H7 (cell line): ENCODE measurements around the gene PRR15L. TPM values are rescaled to one million over a fixed set of nuclear protein-coding genes. Genes with fewer than 3 reads are reported as not detected.
"Not testable (repeated sequence)": the region's sequence is repeated elsewhere in the genome, so short reads cannot be mapped to it uniquely, and the experiment has no call there.

ENCODE experiments used
- DNase-seq: peaks from one replicate; pipeline ENCODE4 v3.0.0; 2012
- H3K27me3 ChIP-seq: 2 replicates; pipeline ENCODE4 v1.6.0; 2011; ENCODE audit warnings: mild to moderate bottlenecking, low read length; ENCODE audit not compliant: control insufficient read depth, insufficient read depth
- H3K36me3 ChIP-seq: replicated peaks from 2 replicates; pipeline ENCODE4 v1.5.1; 2011; ENCODE audit warnings: low read length; ENCODE audit not compliant: control insufficient read depth, insufficient read depth
- H3K4me3 ChIP-seq: 2 replicates; pipeline ENCODE4 v1.5.1; 2011; ENCODE audit warnings: low read depth, mild to moderate bottlenecking, control low read depth, low read length, moderate library complexity; ENCODE audit not compliant: insufficient read depth
- total RNA-seq: library from RNA; depleted of rRNA; stranded (reverse); fragments of >200 nt; shearing (Covaris generic); gene quantifications from 2 replicates; pipeline ENCODE4 v1.2.3, GENCODE V29; 2014

The PRR15L gene
- total RNA-seq, 1 experiment from 2014 or later = 0.10 TPM

DNA sequence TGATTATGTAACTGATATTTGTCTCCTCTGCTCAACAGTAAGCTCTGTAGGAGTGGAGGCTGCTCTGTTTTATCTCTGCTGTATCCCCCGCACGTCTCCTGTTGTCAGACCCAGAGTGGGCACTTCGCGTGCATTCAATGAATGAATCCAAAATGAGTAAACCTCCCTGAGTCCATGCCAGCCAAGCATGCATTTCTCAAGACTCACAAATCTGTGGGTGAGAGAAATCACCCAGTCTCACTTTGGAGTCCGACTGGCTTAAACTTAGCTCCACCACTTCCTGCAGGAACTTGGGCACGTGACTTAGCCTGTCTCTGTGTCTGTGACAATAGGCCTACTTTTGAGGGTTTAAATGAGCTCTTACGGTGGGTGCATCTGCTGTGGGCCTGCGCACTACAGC, 12.6 kb downstream of the PRR15L start:
- no peak overlapping the region for H3K4me3 ChIP-seq
- no peaks in the 10 kb centered on the region; the same call in none of the 2 replicates for H3K36me3 ChIP-seq
- H3K27me3 ChIP-seq = peaks cover 10% of the 10 kb centered on the region
- DNase-seq = no peak

- Histone ChIP-seq H3K4me3 (no peak overlapping the region), H3K27me3 (peaks cover 6% of the 10 kb centered on the region), H3K36me3 (no peaks in the 10 kb centered on the region; the same call in none of the 2 replicates)
- no peak for DNase-seq
Measured at GRCh38 chr17:47942568-47942967, 15.1 kb downstream of the PRR15L start.

- DNase-seq = no peak
Measured at GRCh38 chr17:47942096-47942510, 15.6 kb downstream of the PRR15L start.

GRCh38 chr17:47941246-47942095, 16.2 kb downstream of the PRR15L start, which contains the start of gene PNPO:
PNPO (plus strand) TSS chr17:47941571; CDS start chr17:47941676, 105 bp downstream.
- Histone ChIP-seq H3K36me3 (no peaks in the 10 kb centered on the region; the same call in none of the 2 replicates), H3K4me3 (peak within 1 kb of the TSS; percentile 48), H3K27me3 (peaks cover 6% of the 10 kb centered on the region)
- peak; percentile 88 for DNase-seq

More at GRCh38 chr17:47942096-47942510, 15.6 kb downstream of the PRR15L start:
- Histone ChIP-seq H3K27me3 (peaks cover 6% of the 10 kb centered on the region), H3K36me3 (no peaks in the 10 kb centered on the region; the same call in none of the 2 replicates), H3K4me3 (peak overlapping the region; percentile 48)

GRCh38 chr17:47937941-47938340, 19.7 kb downstream of the PRR15L start:
- no peak for DNase-seq
- no peaks in the 10 kb centered on the region for H3K36me3 ChIP-seq
- no peak overlapping the region for H3K4me3 ChIP-seq
- peaks cover 6% of the 10 kb centered on the region for H3K27me3 ChIP-seq

DNA sequence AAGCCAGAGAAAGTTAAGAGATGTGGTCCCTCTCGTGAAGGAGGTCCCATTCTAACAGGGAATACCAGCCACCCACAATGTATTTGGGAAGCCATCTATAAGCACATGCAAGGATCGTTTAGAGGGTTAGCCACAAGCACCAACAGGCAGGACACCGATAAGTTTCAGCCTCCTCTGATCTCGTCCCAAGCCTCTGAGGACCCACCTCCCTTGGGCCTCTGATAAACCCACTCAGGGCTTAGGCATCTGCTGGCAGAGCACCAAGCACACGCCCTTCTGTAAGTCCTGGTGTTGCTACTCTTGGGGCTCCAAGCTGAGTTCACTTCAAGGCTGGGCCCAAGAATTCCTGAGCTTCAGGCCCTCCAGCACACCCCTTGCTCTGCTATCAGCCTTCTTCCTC, 21.7 kb downstream of the PRR15L start:
- H3K27me3 ChIP-seq = peaks cover 5% of the 10 kb centered on the region
- H3K36me3 ChIP-seq = no peaks in the 10 kb centered on the region
- DNase-seq = no peak
- H3K4me3 ChIP-seq = no peak overlapping the region

DNA sequence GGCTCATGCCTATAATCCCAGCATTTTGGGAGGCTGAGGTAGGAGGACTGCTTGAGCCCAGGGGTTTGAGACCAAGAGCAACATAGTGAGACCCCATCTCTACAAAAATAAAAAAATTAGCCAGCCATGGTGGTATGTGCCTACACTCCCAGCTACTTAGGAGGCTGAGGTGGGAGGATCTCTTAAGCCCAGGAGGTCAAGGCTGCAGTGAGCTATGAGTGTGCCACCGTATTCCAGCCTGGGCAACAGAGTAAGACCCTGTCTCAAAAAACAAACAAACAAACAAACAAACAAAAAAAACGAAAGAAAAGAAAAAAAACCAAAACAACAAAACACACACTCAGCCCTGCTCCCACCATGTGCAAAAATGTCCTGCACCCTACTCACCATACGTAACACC, 22.2 kb downstream of the PRR15L start:
- H3K4me3 ChIP-seq, H3K27me3 ChIP-seq, H3K36me3 ChIP-seq, DNase-seq: not testable (repeated sequence)

- DNase-seq = no peak
- Histone ChIP-seq H3K27me3 (no peaks in the 10 kb centered on the region), H3K4me3 (no peak overlapping the region), H3K36me3 (peaks cover 3% of the 10 kb centered on the region; the same call in 1 of the 2 replicates)
Measured at GRCh38 chr17:47934856-47935255, 22.8 kb downstream of the PRR15L start.

DNA sequence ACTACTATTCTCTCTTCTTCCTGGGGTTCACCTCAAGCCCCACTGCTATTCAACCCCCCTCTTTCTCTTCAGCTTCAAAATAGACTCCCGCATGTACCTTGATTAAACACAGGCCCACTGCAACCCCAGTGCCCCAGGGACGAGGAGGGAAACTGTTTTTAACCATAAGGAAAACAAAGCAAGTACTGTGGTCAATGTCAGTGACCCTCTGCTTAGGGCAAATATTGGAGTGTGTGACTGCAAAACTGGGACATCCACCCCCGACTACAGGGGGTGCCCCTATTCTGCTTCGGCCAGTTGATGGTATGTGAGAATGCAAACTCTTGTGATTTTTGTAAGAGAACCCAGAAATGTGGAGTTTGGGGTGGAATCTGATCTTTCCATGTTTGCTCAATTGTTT, 25.8 kb downstream of the PRR15L start:
- Histone ChIP-seq H3K36me3 (peaks cover 7% of the 10 kb centered on the region), H3K4me3 (no peak overlapping the region), H3K27me3 (no peaks in the 10 kb centered on the region)
- DNase-seq = no peak

DNA sequence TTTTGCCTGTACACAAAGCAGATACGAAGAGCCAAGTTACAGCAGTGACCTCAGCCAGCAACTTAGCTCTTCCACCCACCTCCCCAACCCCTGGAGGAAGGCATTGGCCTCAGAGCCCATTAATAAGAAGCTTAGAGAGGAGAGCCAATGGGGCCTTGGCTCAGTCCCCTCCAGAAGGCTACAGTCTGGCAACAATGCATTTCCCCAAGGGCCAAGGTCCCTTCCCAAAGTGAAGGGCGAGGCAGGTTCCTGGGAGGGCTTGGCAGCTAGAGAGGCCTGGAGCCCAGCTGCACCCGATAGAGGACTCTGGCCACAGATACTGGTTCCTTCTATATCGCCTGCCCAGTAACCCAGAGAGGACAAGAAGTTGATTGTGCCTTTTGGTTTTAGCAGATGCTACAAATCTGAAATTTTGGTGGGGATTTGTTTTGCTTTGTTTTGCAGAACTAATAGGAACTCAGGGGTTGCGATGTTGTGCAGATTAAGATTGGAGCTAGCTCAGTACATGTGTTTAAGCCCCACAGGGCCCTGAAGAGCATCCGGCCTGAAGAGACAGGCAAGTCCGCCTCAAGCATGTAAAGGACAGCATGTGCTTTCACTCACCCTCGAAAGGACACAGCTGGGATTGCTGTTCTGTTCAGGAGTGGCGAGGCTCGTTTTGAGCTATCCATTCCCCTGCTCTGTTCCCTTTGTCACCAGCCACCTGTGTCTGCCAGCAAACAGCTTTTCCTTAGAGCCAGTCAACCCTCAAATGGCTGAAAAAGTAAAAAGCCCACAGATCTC, 28.3 kb downstream of the PRR15L start:
- no peak for DNase-seq
- no peak overlapping the region for H3K4me3 ChIP-seq

GRCh38 chr17:47928415-47928814, 29.3 kb downstream of the PRR15L start:
- Histone ChIP-seq H3K27me3 (no peaks in the 10 kb centered on the region), H3K4me3 (no peak overlapping the region), H3K36me3 (peaks cover 7% of the 10 kb centered on the region)
- DNase-seq = no peak

More for the DNA sequence above, 28.3 kb downstream of the PRR15L start:
- Histone ChIP-seq H3K27me3 (no peaks in the 10 kb centered on the region), H3K36me3 (peaks cover 7% of the 10 kb centered on the region)

DNA sequence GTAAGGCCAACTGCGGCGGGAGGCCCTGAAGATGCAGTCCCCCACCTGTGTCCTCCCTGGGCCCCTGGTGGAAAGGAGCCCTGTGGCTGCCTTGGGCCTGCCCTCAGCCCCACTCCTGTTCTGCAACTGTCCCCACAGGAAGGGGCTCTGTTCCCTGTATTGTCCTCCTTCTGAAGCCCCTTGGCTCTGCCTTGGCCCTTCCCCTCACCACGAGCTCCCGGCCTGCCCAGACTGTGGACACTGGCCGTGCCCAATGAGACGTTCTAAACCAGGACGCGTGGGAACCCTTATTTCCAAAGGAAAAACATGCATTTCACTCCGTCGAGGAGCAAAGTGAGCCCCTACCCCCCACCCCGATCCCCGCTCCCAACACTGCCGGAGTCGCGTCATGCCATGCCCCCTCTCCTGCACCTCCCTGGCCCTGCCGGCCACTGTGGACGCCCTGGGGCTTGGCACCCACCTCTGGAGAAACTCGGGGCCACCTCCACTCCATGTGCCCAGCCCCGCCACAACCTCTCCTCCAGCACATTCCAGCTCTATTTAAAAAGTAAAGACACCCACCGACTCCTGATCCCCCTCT, 29.8 kb downstream of the PRR15L start:
- no peak overlapping the region for H3K4me3 ChIP-seq
- H3K36me3 ChIP-seq = peaks cover 10% of the 10 kb centered on the region
- no peaks in the 10 kb centered on the region for H3K27me3 ChIP-seq
- no peak for DNase-seq

- DNase-seq = no peak
- H3K4me3 ChIP-seq = no peak overlapping the region
- H3K27me3 ChIP-seq = no peaks in the 10 kb centered on the region
- H3K36me3 ChIP-seq = peaks cover 11% of the 10 kb centered on the region
Measured at GRCh38 chr17:47925678-47925988, 32.0 kb downstream of the PRR15L start.

GRCh38 chr17:47924785-47925677, 32.7 kb downstream of the PRR15L start:
- Histone ChIP-seq H3K4me3 (no peak overlapping the region), H3K36me3 (peaks cover 7% of the 10 kb centered on the region), H3K27me3 (no peaks in the 10 kb centered on the region)
- DNase-seq = no peak
